Right lung (tissue), 5 donors: Measurements from ENCODE around the gene TMPRSS15. TPM values are rescaled to one million over a fixed set of nuclear protein-coding genes. Genes with fewer than 3 reads are reported as not detected.
A peak's percentile ranks its signal among the peaks of the same experiment; 100 is the strongest.

Source experiments
- DNase-seq, 2 donors: peaks; one replicate each; pipeline ENCODE4 v3.0.0-alpha.2; 2013
- polyA plus RNA-seq, 5 donors: library from polyadenylated mRNA; unstranded; fragments of 120-200 nt; gene quantifications; one replicate each; pipeline versions ENCODE4 v1.2.1 to v1.2.3, GENCODE V29; 2013; ENCODE audit warnings: inconsistent platforms in 1 of 5, low replicate concordance in 1 of 5; ENCODE audit not compliant: insufficient read length in 5 of 5, insufficient read depth in 1 of 5

The TMPRSS15 gene
- polyA plus RNA-seq, 5 donors, result 0.04 to 0.08 TPM; not detected in 3

- no peak for DNase-seq
Observed at GRCh38 chr21:18350216-18350615, 53.4 kb downstream of the TMPRSS15 start.

- DNase-seq, result no peak
Observed at GRCh38 chr21:18349468-18349867, 54.1 kb downstream of the TMPRSS15 start.

DNA sequence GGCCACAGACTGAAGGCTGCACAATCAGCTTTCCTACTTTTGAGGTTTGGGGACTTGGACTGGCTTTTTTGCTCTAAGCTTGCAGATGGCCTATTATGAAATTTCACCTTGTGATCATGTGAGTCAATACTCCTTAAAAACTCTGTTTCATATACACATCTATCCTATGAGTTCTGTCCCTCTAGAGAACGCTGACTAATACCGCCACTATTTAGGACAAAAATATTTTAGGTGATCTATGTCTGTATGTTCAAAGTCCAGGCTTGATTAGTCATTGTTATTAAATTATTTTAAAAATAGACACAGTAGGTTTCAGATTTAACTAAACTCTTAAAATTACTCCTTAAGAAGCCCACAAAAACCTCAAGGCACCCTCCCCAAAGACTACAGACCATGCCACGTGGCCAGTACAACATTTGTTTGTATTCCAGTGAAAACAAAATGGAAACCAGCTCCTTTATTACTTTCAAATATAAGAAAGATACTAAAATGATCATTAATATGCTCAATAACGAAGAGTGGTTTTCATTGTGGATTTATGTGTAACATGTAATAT, 63.1 kb downstream of the TMPRSS15 start:
- DNase-seq, result no peak

DNA sequence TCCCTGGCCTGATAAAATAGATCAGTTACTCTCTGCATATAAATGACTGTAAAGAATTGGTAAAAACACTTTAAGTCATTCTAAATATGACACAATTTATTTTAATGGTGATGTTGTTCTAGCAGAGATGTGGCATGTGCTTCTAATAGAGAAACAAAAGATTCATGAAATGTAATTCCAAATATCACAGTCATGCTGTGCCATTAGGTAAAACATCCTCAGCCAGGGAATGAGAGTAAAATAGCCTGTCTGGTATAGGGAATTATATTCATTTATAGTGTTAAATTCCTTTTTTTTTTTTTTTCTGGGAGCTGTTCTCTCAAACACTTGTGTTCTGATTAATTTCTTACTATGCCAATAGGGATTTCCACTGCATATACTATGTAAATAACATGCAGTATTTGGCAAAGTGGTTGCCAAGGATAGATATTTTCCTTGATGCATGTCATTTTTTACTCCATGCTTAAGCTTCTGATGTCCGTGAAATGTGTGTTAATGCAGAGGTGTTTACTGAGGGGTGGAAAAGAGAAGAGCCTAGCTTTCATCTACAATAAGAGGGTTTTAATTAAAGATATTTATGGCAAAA, 67.8 kb downstream of the TMPRSS15 start:
- no peak for DNase-seq

- DNase-seq, result no peak
Observed at GRCh38 chr21:18334066-18334465, 69.5 kb downstream of the TMPRSS15 start.

GRCh38 chr21:18318156-18318555, 85.4 kb downstream of the TMPRSS15 start:
- DNase-seq, result no peak

- no peak for DNase-seq
Observed at GRCh38 chr21:18298228-18298627, 105.4 kb downstream of the TMPRSS15 start.

DNA sequence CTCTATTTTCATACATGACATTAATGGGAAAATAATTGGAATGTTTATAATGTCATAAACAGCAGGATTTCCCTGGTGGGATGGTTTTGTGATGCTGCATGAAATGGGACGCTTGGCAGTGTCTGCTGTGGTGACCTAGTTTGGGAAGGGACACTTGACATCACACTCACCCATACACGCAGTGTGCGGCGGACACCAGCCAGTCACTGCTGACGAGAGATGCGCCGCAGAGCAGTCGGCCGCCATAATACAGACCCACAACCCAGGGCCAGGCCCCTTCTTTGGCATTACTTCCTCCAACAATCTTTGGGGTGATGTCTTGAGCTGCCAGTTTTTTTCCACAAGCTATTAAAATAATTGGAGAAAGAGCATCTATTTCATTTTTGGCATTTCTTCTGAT, 109.5 kb downstream of the TMPRSS15 start:
- DNase-seq, result no peak

DNA sequence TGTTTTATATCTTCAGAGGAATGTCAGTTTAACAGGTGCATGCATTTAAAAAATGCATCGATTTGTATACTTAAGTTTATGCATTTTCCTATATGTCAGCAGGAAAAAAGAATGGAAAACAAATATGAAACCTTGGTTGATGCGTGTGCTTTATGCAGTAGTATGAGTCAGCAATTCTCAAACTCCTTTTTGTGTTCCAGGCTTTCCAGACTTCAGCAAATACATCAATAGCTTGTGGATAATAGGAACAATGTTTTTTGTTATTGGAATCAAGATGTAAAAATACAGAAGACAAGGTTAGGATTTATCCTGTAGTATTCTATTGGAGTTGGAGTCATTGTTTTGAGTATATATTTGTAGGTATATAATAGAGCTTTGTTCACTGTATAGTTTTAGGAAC, 113.7 kb downstream of the TMPRSS15 start:
- no peak for DNase-seq

GRCh38 chr21:18285379-18285778, 118.2 kb downstream of the TMPRSS15 start:
- DNase-seq, result no peak

DNA sequence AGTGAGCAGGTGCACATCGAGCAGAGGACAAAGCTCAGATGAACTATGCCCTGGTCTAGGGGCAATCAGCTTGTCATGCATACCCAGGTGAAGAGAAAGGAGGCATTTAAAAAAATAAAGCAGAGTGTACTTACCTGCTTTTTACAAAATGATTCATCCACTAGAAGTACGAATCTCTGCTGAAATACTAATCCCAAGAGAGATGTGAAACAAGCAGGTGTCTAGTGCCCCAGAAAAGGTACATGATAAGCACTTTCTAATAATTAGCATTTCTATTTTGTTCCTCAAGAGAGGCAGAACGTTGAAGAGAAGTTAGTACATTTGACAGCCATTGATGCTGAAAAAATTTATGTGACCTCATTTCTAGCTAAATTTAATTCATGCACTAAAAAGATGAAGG, 127.8 kb downstream of the TMPRSS15 start:
- no peak for DNase-seq

- DNase-seq, result no peak
Observed at GRCh38 chr21:18274370-18274769, 129.2 kb downstream of the TMPRSS15 start.

DNA sequence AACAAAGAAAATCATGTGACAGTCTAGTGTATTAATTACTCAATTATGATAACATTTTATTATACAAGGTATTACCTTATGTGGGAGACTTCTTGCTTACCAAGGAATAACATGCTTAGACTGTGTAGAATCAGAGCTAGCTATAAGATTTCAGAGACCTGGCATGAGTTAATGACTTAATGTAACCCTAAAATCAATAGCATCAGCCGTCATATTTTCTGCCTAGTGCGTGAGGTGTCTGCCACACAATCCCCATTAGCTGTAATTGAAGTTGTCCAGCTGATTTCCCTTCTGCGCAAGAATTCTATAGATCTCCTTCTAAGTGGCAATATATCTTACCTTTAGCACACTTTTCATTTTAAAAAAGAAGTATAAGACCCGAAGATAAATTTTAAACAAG, 130.2 kb downstream of the TMPRSS15 start:
- DNase-seq, result no peak

DNA sequence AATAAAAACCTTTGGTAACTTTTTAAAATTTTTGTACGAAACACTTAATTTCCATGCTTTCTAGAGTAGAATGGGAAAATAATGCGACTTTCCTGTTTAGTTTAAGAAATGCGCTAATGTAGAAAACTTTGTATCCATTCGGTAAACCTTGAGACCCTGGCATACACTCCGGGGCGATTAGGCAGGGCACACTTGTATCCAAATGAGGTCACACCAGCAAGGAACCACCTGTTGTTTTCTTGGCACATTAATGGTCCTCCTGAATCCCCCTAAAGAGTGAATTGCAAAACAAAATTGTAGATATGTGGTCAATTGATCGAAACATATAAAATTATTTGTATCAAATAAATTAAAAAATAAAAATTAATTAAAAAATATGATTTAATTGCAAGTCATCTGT, 133.7 kb downstream of the TMPRSS15 start:
- no peak for DNase-seq

- no peak for DNase-seq
Observed at GRCh38 chr21:18268906-18269305, 134.7 kb downstream of the TMPRSS15 start.

- DNase-seq, result no peak
Observed at GRCh38 chr21:18267496-18267895, 136.1 kb downstream of the TMPRSS15 start.

DNA sequence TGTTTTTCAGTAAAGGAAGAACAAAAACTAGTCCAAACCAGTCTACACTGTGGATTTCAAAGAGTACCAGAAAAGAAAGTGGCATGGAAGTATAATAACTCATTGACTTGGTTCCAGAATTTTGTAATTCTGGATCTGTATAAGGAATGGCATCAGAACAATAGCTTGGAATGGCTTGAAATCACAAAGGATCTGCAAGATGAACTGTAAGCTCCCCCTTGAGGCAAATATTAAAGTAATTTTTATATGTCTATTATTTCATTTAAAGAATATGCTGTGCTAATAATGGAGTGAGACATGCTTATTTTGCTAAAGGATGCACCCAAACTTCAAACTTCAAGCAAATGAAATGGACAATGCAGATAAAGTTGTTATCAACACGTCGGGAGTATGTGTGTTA, 137.6 kb downstream of the TMPRSS15 start:
- no peak for DNase-seq

DNA sequence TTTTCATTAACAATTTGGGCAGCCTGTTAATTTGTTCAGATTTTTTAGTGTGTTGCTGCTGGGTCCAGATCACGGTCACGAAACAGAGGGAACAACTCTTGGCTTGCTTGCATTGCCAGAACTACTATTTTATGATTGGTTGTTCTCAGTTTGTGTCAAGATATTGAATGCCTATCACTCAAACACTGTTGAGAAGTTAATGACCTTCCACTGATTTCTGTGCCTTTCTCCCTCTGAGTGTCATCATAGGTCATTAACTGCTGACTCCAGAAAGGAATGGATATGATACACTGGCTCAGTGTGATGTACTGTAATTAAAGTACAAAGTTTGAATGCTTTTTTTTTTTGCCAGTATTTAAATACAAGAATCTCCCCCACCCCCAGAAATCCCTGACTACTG, 149.8 kb downstream of the TMPRSS15 start:
- no peak for DNase-seq

- DNase-seq, result peak in 1 of 2 donors; percentile 4
Observed at GRCh38 chr21:18253221-18253620, 150.4 kb downstream of the TMPRSS15 start.

DNA sequence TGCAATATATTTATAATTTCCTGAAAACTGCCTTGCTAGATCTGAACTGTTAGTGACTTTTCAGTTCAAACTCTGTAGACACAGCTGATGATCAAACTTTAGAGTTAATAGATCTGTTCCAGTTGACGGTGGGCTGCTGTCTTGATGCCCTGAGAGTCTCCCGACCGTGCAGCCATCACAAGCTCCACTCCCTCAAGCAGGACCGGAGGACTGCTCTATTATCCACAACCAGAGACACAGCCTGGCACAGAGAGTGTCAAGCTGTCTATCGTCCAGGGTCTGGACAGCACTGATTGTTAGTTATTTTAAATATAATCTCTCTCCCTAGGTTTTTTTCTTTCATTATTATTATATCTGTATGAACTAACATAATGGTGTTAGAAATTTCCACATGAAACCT, 150.9 kb downstream of the TMPRSS15 start:
- DNase-seq, result peak in 1 of 2 donors; percentile 2

DNA sequence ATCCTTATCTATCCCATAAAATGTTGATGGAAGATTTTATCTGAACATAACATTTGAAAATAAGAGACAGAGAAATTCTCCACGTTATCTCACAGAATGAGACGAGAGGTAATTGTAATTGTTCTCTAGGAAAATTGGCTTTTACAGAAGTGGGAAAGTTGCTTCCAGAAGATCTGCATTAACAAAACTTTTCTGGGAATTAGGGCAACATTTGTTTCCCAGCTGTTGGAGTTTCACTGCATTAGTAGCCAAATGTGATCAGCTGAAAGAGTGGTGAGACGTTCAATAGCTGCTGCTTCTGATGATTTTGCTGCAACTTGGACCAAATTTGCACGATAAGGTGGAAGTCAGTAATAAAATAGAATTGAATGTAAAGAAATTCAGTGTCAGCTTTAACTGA, 151.3 kb downstream of the TMPRSS15 start:
- DNase-seq, result peak in 1 of 2 donors; percentile 24

GRCh38 chr21:18251065-18251464, 152.5 kb downstream of the TMPRSS15 start:
- DNase-seq, result no peak

DNA sequence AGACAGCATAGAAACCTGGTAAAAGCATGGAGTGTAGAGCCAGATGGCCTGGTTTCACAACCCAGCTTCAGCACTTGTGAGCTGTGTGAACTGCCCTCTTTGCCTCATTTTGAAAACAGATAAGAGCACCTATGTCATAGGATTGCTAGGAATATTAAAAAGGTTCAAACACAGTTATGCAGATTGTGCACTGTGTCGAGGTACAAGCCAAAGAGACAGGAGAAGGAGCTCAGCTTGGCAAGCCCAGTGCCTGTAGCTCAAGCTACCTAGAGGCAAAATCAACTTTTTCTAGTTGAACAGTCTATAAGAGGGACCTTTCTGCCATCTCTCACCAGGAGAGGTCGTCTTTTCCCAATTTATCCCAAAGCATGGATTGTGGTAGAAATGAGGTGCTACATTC, 153.9 kb downstream of the TMPRSS15 start:
- DNase-seq, result no peak

DNA sequence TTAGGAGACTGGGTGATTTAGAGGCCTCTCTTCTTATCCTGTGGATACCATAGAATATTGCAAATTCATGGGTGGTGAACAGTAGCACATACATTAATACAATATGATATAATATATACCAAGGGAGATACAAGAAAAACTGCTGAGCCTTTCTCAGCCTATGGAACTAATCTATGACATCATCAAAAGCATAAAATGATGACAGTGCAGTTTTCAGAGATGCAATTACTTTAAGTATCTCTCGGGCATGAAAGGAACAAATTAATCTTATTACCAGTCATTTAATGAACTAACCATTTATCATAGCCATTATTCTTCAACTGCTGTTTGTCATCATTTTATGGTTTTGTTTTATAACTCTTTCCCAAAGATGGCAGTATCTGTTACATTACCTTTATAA, 155.4 kb downstream of the TMPRSS15 start:
- no peak for DNase-seq
